Measurements from ENCODE around the gene CCDC149.

- no peak for TF ChIP-seq REST (IDR thresholded peaks at IDR 0.05; ENCODE audit: insufficient read depth in 1 of 2, low read depth in 2 of 2, low read length in 1 of 2)
- TF ChIP-seq CTCF (IDR thresholded peaks at IDR 0.05): no peak
- TF ChIP-seq POLR2AphosphoS5 (IDR thresholded peaks at IDR 0.05; ENCODE audit: low read depth, low read length): no peak
- no peak for TF ChIP-seq SIN3A (IDR thresholded peaks at IDR 0.05; ENCODE audit: borderline replicate concordance, insufficient read depth, low read depth, low read length)
- TF ChIP-seq TCF7L2 (IDR thresholded peaks at IDR 0.05; ENCODE audit: low read depth, low read length): no peak
These were observed 57.1 kb downstream of the CCDC149 start for GRCh38 chr4:24855741-24856140.

Data from Panc1 (cell line).